ELR (cell line): ENCODE data around the gene UGT3A2.
"Not testable (repeated sequence)": the region's sequence is repeated elsewhere in the genome, so short reads cannot be mapped to it uniquely, and the experiment has no call there.

Experiments
- DNase-seq: peaks from one replicate; pipeline ENCODE4 v3.0.0-alpha.2; 2015; ENCODE audit warnings: low read depth

The UGT3A2 gene

GRCh38 chr5:36054647-36055046 lies 12.0 kb downstream of the UGT3A2 start:
- no peak for DNase-seq

- peak; percentile 16 for DNase-seq
Measured at GRCh38 chr5:36052538-36052937, 14.1 kb downstream of the UGT3A2 start.

GRCh38 chr5:36049949-36050348 lies 16.7 kb downstream of the UGT3A2 start:
- no peak for DNase-seq

GRCh38 chr5:36047384-36048160 lies 19.1 kb downstream of the UGT3A2 start:
- no peak for DNase-seq

GRCh38 chr5:36045895-36046294 lies 20.8 kb downstream of the UGT3A2 start:
- no peak for DNase-seq

GRCh38 chr5:36041537-36041845 lies 25.2 kb downstream of the UGT3A2 start:
- DNase-seq: no peak

GRCh38 chr5:36040651-36041536 lies 25.8 kb downstream of the UGT3A2 start:
- no peak for DNase-seq

GRCh38 chr5:36035696-36036095 lies 31.0 kb downstream of the UGT3A2 start:
- DNase-seq: no peak

GRCh38 chr5:36034536-36035134 lies 32.0 kb downstream of the UGT3A2 start:
- not testable (repeated sequence) for DNase-seq

- no peak for DNase-seq
Measured at GRCh38 chr5:36033486-36033885, 33.2 kb downstream of the UGT3A2 start.

- DNase-seq: no peak
Measured at GRCh38 chr5:36033047-36033446, 33.6 kb downstream of the UGT3A2 start.

GRCh38 chr5:36031223-36031622 lies 35.5 kb downstream of the UGT3A2 start:
- DNase-seq: no peak

- DNase-seq: no peak
Measured at GRCh38 chr5:36029914-36030313, 36.8 kb downstream of the UGT3A2 start.

GRCh38 chr5:36028816-36029465 lies 37.7 kb downstream of the UGT3A2 start:
- no peak for DNase-seq

GRCh38 chr5:36027711-36028110 lies 39.0 kb downstream of the UGT3A2 start:
- no peak for DNase-seq

- no peak for DNase-seq
Measured at GRCh38 chr5:36026706-36027465, 39.8 kb downstream of the UGT3A2 start.

GRCh38 chr5:36022246-36022645 lies 44.4 kb downstream of the UGT3A2 start:
- DNase-seq: not testable (repeated sequence)

GRCh38 chr5:36019584-36019983 lies 47.1 kb downstream of the UGT3A2 start:
- DNase-seq: not testable (repeated sequence)

- no peak for DNase-seq
Measured at GRCh38 chr5:36017622-36018021, 49.1 kb downstream of the UGT3A2 start.

- no peak for DNase-seq
Measured at GRCh38 chr5:36017004-36017403, 49.7 kb downstream of the UGT3A2 start.

GRCh38 chr5:36013182-36013581 lies 53.5 kb downstream of the UGT3A2 start:
- DNase-seq: no peak

- DNase-seq: no peak
Measured at GRCh38 chr5:36009698-36010097, 57.0 kb downstream of the UGT3A2 start.
